ENCODE results near the gene ZNF830. TPM values are rescaled to one million over a fixed set of nuclear protein-coding genes. Genes with fewer than 3 reads are reported as not detected.
A peak's percentile ranks its signal among the peaks of the same experiment; 100 is the strongest.

ZNF830 gene
- total and polyA plus RNA-seq, 10 of the 15 experiments (the other 5 are each of a cell fraction or from before 2014, with no cell fraction given): 9.7 to 18.5 (median 15.1) TPM

DNA sequence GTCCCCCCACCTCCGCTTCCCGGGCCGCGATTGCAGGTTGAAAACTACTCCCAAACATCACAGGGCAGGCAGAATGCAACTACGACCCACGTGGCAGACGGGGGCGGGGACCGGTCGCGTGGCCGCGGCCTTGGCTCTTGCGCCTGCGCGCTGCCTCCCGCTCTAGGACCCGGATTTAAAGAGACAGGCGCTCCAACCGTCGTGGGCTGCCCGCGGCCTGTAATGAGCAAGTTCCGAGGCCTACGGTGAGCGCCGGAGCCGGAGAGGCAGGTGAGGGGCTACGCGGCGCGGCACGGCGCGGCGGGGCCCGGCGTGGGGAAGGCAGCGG is 19.0 kb downstream of the ZNF830 start, which contains the start of gene LIG3 (continued):
- TF ChIP-seq, protein P1, sequence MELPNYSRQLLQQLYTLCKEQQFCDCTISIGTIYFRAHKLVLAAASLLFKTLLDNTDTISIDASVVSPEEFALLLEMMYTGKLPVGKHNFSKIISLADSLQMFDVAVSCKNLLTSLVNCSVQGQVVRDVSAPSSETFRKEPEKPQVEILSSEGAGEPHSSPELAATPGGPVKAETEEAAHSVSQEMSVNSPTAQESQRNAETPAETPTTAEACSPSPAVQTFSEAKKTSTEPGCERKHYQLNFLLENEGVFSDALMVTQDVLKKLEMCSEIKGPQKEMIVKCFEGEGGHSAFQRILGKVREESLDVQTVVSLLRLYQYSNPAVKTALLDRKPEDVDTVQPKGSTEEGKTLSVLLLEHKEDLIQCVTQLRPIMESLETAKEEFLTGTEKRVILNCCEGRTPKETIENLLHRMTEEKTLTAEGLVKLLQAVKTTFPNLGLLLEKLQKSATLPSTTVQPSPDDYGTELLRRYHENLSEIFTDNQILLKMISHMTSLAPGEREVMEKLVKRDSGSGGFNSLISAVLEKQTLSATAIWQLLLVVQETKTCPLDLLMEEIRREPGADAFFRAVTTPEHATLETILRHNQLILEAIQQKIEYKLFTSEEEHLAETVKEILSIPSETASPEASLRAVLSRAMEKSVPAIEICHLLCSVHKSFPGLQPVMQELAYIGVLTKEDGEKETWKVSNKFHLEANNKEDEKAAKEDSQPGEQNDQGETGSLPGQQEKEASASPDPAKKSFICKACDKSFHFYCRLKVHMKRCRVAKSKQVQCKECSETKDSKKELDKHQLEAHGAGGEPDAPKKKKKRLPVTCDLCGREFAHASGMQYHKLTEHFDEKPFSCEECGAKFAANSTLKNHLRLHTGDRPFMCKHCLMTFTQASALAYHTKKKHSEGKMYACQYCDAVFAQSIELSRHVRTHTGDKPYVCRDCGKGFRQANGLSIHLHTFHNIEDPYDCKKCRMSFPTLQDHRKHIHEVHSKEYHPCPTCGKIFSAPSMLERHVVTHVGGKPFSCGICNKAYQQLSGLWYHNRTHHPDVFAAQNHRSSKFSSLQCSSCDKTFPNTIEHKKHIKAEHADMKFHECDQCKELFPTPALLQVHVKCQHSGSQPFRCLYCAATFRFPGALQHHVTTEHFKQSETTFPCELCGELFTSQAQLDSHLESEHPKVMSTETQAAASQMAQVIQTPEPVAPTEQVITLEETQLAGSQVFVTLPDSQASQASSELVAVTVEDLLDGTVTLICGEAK (IDR thresholded peaks at IDR 0.05; ENCODE audit: borderline replicate concordance): no peak
- TF ChIP-seq, protein P2, sequence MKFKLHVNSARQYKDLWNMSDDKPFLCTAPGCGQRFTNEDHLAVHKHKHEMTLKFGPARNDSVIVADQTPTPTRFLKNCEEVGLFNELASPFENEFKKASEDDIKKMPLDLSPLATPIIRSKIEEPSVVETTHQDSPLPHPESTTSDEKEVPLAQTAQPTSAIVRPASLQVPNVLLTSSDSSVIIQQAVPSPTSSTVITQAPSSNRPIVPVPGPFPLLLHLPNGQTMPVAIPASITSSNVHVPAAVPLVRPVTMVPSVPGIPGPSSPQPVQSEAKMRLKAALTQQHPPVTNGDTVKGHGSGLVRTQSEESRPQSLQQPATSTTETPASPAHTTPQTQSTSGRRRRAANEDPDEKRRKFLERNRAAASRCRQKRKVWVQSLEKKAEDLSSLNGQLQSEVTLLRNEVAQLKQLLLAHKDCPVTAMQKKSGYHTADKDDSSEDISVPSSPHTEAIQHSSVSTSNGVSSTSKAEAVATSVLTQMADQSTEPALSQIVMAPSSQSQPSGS (IDR thresholded peaks at IDR 0.05; ENCODE audit: low read length): no peak
- no peak for TF ChIP-seq NR2C2 (IDR thresholded peaks at IDR 0.05; ENCODE audit: borderline replicate concordance, control insufficient read depth, insufficient read length, low read depth)
- 0 out of 2 replicates have a peak, but pooled peaks have one; percentile 27 for TF ChIP-seq HCFC1 (IDR thresholded peaks at IDR 0.05; ENCODE audit: low read length)
- no peak for TF ChIP-seq BCL11A (IDR thresholded peaks at IDR 0.05; ENCODE audit: low read depth, low read length)
- TF ChIP-seq CHD2 (IDR thresholded peaks at IDR 0.05; ENCODE audit: borderline replicate concordance, low read depth, low read length): peak; percentile 27; the same call in 1 of the 2 replicates
- no peak for TF ChIP-seq IKZF1 (conservative IDR thresholded peaks at IDR 0.05)
- peak; percentile 73 to 86 for TF ChIP-seq BHLHE40 (IDR thresholded peaks at IDR 0.05; ENCODE audit: borderline replicate concordance in 1 of 2, low read depth in 2 of 2, low read length in 1 of 2)
- TF ChIP-seq CBFB (IDR thresholded peaks at IDR 0.05; ENCODE audit: low read depth): no peak
- TF ChIP-seq SMC3 (IDR thresholded peaks at IDR 0.05; ENCODE audit: borderline replicate concordance, low read length): no peak
- TF ChIP-seq PML (IDR thresholded peaks at IDR 0.05; ENCODE audit: low read length): no peak
- TF ChIP-seq SREBF2 (IDR thresholded peaks at IDR 0.05; ENCODE audit: low read length): no peak
- TF ChIP-seq BMI1 (IDR thresholded peaks at IDR 0.05; ENCODE audit: borderline replicate concordance): no peak
- TF ChIP-seq NFYB (IDR thresholded peaks at IDR 0.05; ENCODE audit: insufficient read depth, low read depth, low read length): no peak
- no peak for TF ChIP-seq FOXM1 (IDR thresholded peaks at IDR 0.05; ENCODE audit: low read depth, low read length)
- peak; percentile 15; the same call in 1 of the 2 replicates for TF ChIP-seq NKRF (conservative IDR thresholded peaks at IDR 0.05)
- TF ChIP-seq HSF1 (IDR thresholded peaks at IDR 0.05; ENCODE audit: low read depth, low read length): no peak
- TF ChIP-seq, protein P3, sequence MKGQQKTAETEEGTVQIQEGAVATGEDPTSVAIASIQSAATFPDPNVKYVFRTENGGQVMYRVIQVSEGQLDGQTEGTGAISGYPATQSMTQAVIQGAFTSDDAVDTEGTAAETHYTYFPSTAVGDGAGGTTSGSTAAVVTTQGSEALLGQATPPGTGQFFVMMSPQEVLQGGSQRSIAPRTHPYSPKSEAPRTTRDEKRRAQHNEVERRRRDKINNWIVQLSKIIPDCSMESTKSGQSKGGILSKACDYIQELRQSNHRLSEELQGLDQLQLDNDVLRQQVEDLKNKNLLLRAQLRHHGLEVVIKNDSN (IDR thresholded peaks at IDR 0.05; ENCODE audit: borderline replicate concordance, extremely low read length, insufficient read depth, low read depth, low read length): peak; percentile 88
- TF ChIP-seq TCF3 (IDR thresholded peaks at IDR 0.05; ENCODE audit: borderline replicate concordance, insufficient read depth, low read depth, low read length): 0 out of 2 replicates have a peak, but pooled peaks have one; percentile 11
- TF ChIP-seq TAF1 (IDR thresholded peaks at IDR 0.05; ENCODE audit: borderline replicate concordance, low read depth, low read length): peak; percentile 56
- TF ChIP-seq MXI1 (IDR thresholded peaks at IDR 0.05; ENCODE audit: low read depth, low read length): peak; percentile 99
- TF ChIP-seq SIN3A (IDR thresholded peaks at IDR 0.05; ENCODE audit: low read depth, low read length): peak; percentile 70
